IgD-negative memory B cell (primary cell): ENCODE data around the gene MOAP1. TPM values are rescaled to one million over a fixed set of nuclear protein-coding genes. Genes with fewer than 3 reads are reported as not detected.
"Not testable (repeated sequence)": the region's sequence is repeated elsewhere in the genome, so short reads cannot be mapped to it uniquely, and the experiment has no call there.

Source experiments
- H3K27ac Mint-ChIP-seq, 3 donors: one replicate each; pipeline ENCODE4 v1.8.0; 2020 to 2022; ENCODE audit warnings: mild to moderate bottlenecking in 3 of 3, mixed read lengths in 3 of 3, moderate library complexity in 1 of 3
- H3K27me3 Mint-ChIP-seq: one replicate; pipeline ENCODE4 v1.8.0; 2021; ENCODE audit warnings: mixed read lengths
- H3K36me3 Mint-ChIP-seq: one replicate; pipeline ENCODE4 v1.8.0; 2020; ENCODE audit warnings: mild to moderate bottlenecking, mixed read lengths
- H3K4me1 Mint-ChIP-seq, 3 donors: one replicate each; pipeline ENCODE4 v1.8.0; 2020 to 2022; ENCODE audit warnings: mixed read lengths in 3 of 3, mild to moderate bottlenecking in 1 of 3
- H3K4me3 Mint-ChIP-seq, 4 donors: one replicate each; pipeline ENCODE4 v1.8.0; 2020 to 2022; ENCODE audit warnings: mild to moderate bottlenecking in 4 of 4, mixed read lengths in 4 of 4, moderate library complexity in 3 of 4
- H3K9me3 Mint-ChIP-seq, 3 donors: one replicate each; pipeline ENCODE4 v1.8.0; 2020 to 2021; ENCODE audit warnings: mixed read lengths in 3 of 3, mild to moderate bottlenecking in 1 of 3
- polyA plus RNA-seq: library from polyadenylated mRNA; unstranded; fragments of 300-500 nt; fragmentation: Illumina TruSeq; gene quantifications from one replicate; pipeline ENCODE4 v1.2.3, GENCODE V29; 2021

The MOAP1 gene
- polyA plus RNA-seq, 1 donor from 2014 or later = 53.8 TPM

DNA sequence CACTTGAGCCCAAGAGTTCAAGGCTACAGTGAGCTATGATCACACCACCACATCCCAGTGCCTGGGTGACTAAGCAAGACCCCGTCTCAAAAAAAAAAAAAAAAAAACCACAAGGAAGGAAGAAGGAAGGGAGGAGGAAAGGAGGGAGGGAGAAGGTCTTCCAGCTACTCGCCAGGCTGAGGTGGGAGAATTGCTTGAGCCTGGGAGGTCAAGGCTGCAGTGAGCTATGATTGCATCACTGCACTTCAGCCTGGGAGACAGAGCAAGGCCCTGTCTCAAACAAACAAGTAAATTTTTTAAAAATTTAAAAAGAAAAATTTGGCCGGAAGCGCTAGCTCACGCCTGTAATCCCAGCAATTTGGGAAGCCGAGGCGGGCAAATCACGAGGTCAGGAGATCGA is 16.1 kb downstream of the MOAP1 start:
- H3K36me3 Mint-ChIP-seq = not testable (repeated sequence)

GRCh38 chr14:93165271-93166265 is 19.1 kb downstream of the MOAP1 start:
- not testable (repeated sequence) for H3K36me3 Mint-ChIP-seq, H3K4me1 Mint-ChIP-seq, H3K4me3 Mint-ChIP-seq, H3K9me3 Mint-ChIP-seq, H3K27me3 Mint-ChIP-seq
- H3K27ac Mint-ChIP-seq = peak overlapping the region in 1 of 3 donors; percentile 20

More for the DNA sequence above, 16.1 kb downstream of the MOAP1 start:
- H3K27me3 Mint-ChIP-seq, H3K9me3 Mint-ChIP-seq, H3K4me1 Mint-ChIP-seq, H3K27ac Mint-ChIP-seq, H3K4me3 Mint-ChIP-seq: not testable (repeated sequence)

- H3K27ac Mint-ChIP-seq = no peak overlapping the region
- H3K4me3 Mint-ChIP-seq = no peak overlapping the region
- no peaks in the 10 kb centered on the region for H3K27me3 Mint-ChIP-seq
- H3K9me3 Mint-ChIP-seq = no peaks in the 10 kb centered on the region
- H3K36me3 Mint-ChIP-seq = no peaks in the 10 kb centered on the region
- no peaks in the 10 kb centered on the region for H3K4me1 Mint-ChIP-seq
Observed at GRCh38 chr14:93163564-93163963, 21.1 kb downstream of the MOAP1 start.

GRCh38 chr14:93161411-93161940 is 23.2 kb downstream of the MOAP1 start:
- Mint-ChIP-seq H3K36me3 (no peaks in the 10 kb centered on the region), H3K4me3 (no peak overlapping the region), H3K9me3 (no peaks in the 10 kb centered on the region), H3K27me3 (no peaks in the 10 kb centered on the region), H3K27ac (no peak overlapping the region), H3K4me1 (no peaks in the 10 kb centered on the region)

DNA sequence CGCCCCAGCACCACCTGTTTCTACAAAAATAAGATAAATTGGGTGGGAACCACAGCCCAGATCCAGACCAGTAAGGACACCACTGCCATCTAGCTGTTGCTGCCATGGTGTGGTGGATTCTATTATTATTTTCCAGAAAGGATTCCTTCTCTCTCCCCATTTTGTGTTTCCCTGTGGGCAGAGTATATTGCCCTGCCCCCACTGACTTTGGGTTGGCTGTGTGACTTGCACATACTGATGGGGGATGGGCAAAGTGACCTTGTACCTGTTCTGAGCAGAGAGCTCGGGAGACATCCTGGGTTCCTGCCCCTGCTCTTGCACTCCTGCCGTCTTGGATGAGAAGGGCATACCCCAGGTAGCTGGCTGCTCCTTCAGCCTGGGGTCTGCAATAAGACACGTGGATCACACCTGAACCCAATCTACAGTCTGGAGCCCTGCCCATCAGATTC is 24.3 kb downstream of the MOAP1 start:
- Mint-ChIP-seq H3K4me3 (no peak overlapping the region), H3K27ac (no peak overlapping the region), H3K27me3 (no peaks in the 10 kb centered on the region), H3K36me3 (no peaks in the 10 kb centered on the region), H3K9me3 (no peaks in the 10 kb centered on the region), H3K4me1 (no peaks in the 10 kb centered on the region)

DNA sequence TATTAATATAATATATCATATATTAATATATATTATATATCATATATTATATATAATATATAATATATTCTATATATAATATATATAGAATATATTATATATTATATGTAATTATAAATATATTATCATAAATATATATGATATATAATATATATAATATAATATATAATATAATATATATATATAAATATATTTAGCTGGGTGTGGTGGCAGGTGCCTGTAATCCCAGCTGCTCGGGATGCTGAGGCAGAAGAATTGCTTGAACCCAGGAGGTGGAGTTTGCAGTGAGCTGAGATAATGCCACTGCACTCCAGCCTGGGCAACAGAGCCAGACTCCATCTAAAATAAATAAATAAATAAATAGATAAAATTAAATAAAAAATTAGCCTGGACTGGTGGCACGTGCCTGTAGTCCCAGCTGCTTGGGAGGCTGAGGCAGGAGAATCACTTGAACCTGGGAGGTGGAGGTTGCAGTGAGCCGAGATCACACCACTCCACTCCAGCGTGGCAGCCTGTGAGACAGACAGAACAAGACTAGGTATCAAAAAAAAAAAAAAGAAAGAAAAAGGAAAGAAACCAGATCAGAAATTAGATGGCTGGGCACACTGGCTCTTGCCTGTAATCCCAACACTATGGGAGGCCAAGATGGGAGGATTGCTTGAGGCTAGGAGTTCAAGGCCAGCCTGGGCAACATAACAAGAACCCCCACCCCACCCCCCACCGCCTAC is 24.9 kb downstream of the MOAP1 start:
- not testable (repeated sequence) for H3K27ac Mint-ChIP-seq, H3K9me3 Mint-ChIP-seq, H3K4me3 Mint-ChIP-seq, H3K36me3 Mint-ChIP-seq, H3K27me3 Mint-ChIP-seq, H3K4me1 Mint-ChIP-seq

DNA sequence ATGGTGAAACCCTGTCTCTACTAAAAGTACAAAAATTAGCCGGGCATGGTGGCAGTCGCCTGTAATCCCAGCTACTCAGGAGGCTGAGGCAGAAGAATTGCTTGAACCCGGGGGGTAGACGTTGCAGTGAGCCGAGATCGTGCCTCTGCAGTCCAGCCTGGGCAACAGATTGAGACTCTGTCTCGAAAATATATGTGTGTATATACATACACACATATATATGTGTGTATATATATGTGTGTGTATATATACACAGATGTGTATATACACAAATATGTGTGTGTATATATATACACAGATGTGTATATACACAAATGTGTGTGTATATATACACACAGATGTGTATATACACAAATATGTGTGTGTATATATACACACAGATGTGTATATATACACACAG is 26.3 kb downstream of the MOAP1 start:
- H3K36me3 Mint-ChIP-seq, H3K4me1 Mint-ChIP-seq, H3K27ac Mint-ChIP-seq, H3K27me3 Mint-ChIP-seq, H3K9me3 Mint-ChIP-seq, H3K4me3 Mint-ChIP-seq: not testable (repeated sequence)

DNA sequence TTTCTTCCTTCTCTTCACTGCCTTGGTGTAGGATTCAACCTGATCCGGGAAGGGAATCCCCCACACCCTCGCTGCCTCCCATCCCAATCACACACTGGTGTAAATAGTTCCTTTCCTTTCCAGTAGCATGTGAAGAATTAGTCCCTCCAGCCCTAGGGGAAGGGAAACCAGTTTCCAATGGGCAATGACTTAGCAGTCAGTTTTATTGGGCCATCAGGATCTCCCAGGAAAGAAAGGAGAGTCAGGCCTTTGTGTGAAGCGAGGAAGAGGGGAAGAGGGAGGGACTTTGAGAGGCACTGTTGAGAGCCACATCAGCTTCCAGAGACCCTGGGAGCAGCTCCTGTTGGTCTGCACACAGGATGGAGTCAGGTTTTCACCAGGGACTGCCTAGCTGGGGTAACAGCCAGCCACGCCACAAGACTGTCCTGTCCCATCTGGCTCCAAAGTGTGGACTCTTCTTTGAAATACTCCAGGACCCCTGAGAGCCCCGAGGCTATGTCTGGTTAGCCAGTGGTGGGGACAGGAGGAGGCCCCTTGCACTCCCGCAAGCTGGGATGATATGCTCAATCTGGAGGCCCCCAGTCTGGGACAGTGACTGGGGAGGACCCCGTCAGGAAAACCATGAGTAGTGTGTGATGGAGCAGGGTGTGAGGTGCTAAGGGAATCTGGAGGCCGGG is 27.9 kb downstream of the MOAP1 start:
- Mint-ChIP-seq H3K4me3 (no peak overlapping the region), H3K4me1 (peaks cover 0 to 2% (median 0%) of the 10 kb centered on the region in 3 donors), H3K27me3 (no peaks in the 10 kb centered on the region), H3K9me3 (no peaks in the 10 kb centered on the region), H3K36me3 (no peaks in the 10 kb centered on the region), H3K27ac (no peak overlapping the region)

DNA sequence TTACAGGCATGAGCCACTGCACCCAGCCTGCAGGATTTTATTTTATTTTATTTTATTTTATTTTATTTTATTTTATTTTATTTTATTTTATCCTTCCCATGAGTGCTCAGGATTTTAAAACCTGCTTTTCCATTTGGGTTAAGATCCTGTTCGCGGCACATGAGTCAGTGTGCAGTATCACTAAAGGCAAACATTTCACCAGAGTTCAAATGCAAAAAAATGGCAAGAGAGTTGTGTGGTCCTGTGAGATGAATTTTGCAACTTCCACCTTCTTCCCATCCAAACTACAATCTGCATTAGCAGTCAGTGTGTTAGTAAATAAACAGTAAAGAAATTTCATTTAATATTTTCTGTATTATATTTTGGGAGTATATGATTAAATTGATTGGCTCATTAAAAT is 29.0 kb downstream of the MOAP1 start:
- peaks cover 0 to 2% (median 1%) of the 10 kb centered on the region in 3 donors for H3K4me1 Mint-ChIP-seq
- no peak overlapping the region for H3K4me3 Mint-ChIP-seq

GRCh38 chr14:93153121-93153520 is 31.6 kb downstream of the MOAP1 start:
- H3K36me3 Mint-ChIP-seq = no peaks in the 10 kb centered on the region
- peaks cover 0 to 2% (median 1%) of the 10 kb centered on the region in 3 donors for H3K4me1 Mint-ChIP-seq
- H3K9me3 Mint-ChIP-seq = no peaks in the 10 kb centered on the region
- peaks cover 3% of the 10 kb centered on the region for H3K27me3 Mint-ChIP-seq
- no peak overlapping the region for H3K27ac Mint-ChIP-seq
- no peak overlapping the region for H3K4me3 Mint-ChIP-seq

More for the DNA sequence above, 29.0 kb downstream of the MOAP1 start:
- H3K27me3 Mint-ChIP-seq = peaks cover 3% of the 10 kb centered on the region
- no peaks in the 10 kb centered on the region for H3K36me3 Mint-ChIP-seq
- no peaks in the 10 kb centered on the region for H3K9me3 Mint-ChIP-seq
- no peak overlapping the region for H3K27ac Mint-ChIP-seq

- Mint-ChIP-seq H3K27me3 (peaks cover 7% of the 10 kb centered on the region), H3K4me3 (no peak overlapping the region)
Observed at GRCh38 chr14:93150227-93151208, 34.2 kb downstream of the MOAP1 start.

GRCh38 chr14:93148979-93149378 is 35.7 kb downstream of the MOAP1 start:
- H3K4me1 Mint-ChIP-seq = peaks cover 0 to 3% (median 2%) of the 10 kb centered on the region in 3 donors
- H3K36me3 Mint-ChIP-seq = no peaks in the 10 kb centered on the region
- H3K9me3 Mint-ChIP-seq = no peaks in the 10 kb centered on the region
- no peak overlapping the region for H3K27ac Mint-ChIP-seq
- H3K4me3 Mint-ChIP-seq = no peak overlapping the region
- peaks cover 11% of the 10 kb centered on the region for H3K27me3 Mint-ChIP-seq

More at GRCh38 chr14:93150227-93151208, 34.2 kb downstream of the MOAP1 start:
- H3K9me3 Mint-ChIP-seq = no peaks in the 10 kb centered on the region
- peaks cover 0 to 3% (median 2%) of the 10 kb centered on the region in 3 donors for H3K4me1 Mint-ChIP-seq
- H3K36me3 Mint-ChIP-seq = no peaks in the 10 kb centered on the region
- peak overlapping the region in 1 of 3 donors; percentile 4 for H3K27ac Mint-ChIP-seq

- Mint-ChIP-seq H3K27me3 (peaks cover 8% of the 10 kb centered on the region), H3K36me3 (no peaks in the 10 kb centered on the region), H3K4me1 (peaks cover 0 to 2% (median 0%) of the 10 kb centered on the region in 3 donors), H3K4me3 (no peak overlapping the region), H3K9me3 (no peaks in the 10 kb centered on the region), H3K27ac (no peak overlapping the region)
Observed at GRCh38 chr14:93146119-93146518, 38.6 kb downstream of the MOAP1 start.
